NCI-H524 treated with DMSO at 0.1 percent for 48 hours (cell line): ENCODE measurements around the gene BRD1.
"Not testable (repeated sequence)": the region's sequence is repeated elsewhere in the genome, so short reads cannot be mapped to it uniquely, and the experiment has no call there.

ENCODE experiments used
- DNase-seq: peaks from one replicate; lab custom pipeline; 2025; lab: John Stamatoyannopoulos, UW

Gene BRD1

DNA sequence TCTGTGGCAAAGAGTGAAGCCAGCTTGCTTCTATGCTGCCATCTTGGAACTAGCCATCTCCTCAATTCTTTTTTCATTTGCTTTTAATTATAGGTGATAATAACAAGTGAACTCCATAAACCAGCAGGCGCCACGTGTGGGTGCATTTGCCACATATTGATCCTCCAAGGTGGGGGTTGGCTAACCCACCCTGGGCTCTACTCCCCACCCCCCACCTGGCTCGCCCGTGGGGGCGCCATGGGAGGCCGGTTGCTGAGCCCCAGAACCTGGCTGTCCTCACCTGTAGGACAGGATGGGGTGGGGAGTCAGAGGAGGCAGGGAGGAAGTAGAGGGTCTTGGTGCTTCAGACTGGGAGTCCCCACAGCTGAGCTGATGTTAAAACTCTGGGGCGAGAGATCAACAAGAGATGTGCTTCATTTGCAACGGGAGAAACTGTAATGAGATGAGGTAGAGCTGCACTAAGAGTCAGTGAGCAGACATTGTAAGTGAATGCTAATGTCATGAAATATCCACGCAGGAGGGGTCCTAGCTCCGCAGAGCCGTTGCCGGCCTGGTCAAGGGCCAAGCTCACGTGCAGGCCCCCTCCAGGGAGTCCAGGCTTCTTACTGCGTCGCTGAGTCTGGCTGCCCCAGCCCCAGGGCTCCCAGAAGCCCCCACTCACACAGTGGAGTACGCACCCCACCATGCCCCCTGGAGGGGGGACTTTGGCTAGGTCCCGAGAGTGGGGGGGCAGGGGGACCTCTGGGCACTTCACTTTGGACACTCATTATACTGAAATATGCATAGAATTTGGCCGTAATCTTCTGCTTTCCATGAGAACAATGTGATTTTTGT, 59.4 kb downstream of the BRD1 start:
- DNase-seq = no peak

- no peak for DNase-seq
Measured at GRCh38 chr22:49767355-49768062, 60.2 kb downstream of the BRD1 start.

DNA sequence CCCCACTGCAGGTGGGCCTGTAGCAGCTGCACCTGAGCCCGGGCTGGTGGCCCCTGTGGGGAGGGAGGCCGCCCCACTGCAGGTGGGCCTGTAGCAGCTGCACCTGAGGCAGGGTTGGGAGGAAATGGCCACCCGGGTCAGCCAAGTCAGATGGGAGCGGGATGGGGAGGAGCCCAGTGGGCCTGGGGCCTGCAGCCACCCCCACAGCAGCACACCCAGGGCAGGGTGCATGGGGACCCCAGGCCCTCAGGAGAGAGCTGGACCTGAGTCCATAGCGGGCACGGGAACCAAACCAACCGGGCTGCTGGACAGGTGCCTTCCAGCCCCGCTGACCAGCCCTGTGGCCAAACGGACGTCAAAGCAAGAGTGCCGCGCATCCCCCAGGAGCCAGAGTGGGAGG, 61.7 kb downstream of the BRD1 start:
- no peak for DNase-seq

DNA sequence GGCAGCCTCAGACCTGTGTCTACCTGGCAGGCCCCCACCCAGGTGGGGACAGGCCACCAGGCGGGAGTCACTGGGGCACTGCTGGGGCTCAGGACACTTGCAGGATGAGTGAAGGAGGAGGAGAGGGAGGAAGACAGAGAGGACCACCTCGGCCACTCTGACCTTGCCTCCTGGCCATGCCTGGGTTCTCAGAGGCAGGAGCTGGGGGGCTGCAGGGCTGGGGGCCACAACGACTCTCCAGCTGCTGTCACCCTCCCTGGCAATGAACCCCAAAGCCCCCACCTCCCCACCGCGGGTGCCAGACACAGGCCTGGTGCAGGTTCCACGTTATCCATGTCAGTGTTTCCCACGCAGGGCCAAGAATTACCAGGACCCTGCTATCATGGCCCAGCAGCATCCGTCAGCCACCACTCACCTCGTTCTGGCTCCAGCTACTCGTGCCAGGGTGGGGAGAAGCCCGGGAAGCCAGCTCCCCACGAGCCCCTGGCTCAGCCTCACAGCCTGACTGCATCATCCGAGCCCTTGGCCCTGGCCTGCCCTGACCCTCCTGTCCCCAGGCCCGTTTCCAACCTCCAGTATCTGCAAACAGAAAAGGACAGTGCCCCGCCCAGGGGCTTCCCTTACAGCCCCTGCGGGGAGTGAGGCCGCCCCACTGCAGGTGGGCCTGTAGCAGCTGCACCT, 62.4 kb downstream of the BRD1 start:
- DNase-seq = no peak

- DNase-seq = no peak
Measured at GRCh38 chr22:49764127-49764581, 63.5 kb downstream of the BRD1 start.

GRCh38 chr22:49763696-49764095, 64.0 kb downstream of the BRD1 start:
- no peak for DNase-seq

- DNase-seq = no peak
Measured at GRCh38 chr22:49763138-49763537, 64.5 kb downstream of the BRD1 start.

- DNase-seq = not testable (repeated sequence)
Measured at GRCh38 chr22:49762571-49762970, 65.1 kb downstream of the BRD1 start.

DNA sequence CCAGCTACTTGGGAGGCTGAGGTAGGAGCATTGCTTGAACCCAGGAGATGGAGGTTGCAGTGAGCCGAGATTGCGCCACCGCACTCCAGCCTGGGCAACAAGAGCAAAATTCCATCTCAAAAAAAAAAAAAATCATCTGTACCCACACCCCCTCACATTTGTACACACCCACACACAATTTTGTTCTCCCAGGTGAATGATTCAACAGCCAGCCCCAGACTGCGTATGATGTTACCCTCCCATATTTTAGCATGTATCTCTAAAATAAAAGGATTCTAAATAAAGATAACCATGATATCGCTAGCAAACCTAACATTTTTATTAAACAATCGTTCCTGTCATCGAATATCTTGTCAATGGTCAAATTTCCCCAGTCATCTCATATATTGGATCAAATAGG, 65.8 kb downstream of the BRD1 start:
- DNase-seq = no peak

DNA sequence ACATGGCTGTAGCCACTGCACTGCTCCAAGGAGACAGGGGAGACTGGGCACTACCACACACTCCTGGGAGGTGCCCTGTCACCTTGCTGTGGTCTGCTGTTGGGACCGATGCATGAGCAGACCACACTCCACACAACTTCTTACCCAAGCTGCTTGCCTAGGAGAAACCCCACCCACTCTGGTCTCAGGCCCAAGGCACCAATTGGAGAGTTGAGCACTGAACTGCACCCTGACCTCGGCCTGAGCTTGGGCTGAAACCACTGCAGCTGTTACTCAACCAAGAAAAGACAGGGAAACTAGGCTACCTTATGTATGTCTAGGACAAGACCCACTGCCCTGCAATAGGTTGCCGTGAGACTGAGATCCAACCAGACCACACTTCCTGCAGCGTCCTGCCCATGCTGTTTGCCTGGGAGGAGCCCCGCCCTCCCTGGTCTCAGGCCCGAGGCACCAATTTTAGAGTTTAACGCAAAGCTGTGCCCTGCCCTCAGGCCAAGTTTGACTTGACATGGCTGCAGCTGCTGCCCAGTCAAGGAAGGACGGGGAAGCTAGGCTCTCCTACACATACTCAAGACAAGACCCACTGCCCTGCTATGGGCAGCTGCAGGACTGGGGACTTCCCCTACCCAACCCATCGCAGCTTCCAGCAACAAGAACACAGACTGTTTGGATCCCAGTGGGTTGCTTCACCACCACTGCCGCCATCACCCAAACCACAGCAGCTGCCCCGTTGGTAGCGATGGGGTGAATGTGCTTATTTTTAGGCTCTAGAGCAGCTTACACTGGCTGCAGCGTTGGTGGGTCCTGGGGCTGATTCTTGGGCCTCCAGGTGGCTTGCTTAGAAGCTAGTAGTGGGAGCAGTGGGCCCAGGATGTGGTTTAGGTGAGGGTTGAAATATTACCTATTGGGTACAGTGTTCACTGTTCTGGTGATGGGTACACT, 66.8 kb downstream of the BRD1 start:
- no peak for DNase-seq

DNA sequence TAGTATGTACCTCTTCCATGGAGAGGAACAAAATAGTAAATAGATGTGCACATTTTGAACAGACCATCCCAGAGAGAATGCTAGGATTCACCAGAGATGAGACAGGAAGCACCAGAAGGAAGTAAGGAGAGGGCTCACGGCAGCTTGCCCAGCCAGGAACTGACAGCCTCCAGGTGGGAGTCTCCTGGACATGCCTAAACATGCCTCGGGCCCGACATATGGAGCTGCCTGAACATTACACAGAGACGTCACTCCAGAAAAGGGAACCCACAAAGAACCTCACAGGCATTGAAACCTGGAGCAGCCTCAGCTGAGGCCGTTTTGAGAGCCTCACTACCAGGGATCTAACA, 67.4 kb downstream of the BRD1 start:
- DNase-seq = no peak

DNA sequence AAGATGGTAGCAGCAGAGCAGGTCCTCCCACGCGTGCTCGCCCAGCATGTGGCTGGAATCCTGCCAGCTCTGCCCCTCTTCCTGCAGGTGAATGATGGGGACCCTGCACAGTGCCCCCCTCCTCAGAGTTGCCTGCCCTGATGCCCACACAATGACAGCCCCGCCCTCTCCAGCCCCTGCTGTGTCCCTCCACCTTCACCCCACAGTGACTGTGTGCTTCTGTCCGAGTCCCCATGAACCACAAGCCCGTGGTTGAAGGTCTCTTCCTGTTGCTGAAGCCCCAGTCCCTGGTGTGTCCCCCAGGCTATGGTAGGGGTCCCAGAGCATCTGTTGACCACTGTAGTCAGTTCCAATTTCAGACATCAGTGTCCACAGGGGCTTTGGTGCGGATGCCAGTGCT, 71.0 kb downstream of the BRD1 start:
- no peak for DNase-seq

- no peak for DNase-seq
Measured at GRCh38 chr22:49756201-49756600, 71.5 kb downstream of the BRD1 start.

GRCh38 chr22:49755631-49756001, 72.1 kb downstream of the BRD1 start:
- no peak for DNase-seq

DNA sequence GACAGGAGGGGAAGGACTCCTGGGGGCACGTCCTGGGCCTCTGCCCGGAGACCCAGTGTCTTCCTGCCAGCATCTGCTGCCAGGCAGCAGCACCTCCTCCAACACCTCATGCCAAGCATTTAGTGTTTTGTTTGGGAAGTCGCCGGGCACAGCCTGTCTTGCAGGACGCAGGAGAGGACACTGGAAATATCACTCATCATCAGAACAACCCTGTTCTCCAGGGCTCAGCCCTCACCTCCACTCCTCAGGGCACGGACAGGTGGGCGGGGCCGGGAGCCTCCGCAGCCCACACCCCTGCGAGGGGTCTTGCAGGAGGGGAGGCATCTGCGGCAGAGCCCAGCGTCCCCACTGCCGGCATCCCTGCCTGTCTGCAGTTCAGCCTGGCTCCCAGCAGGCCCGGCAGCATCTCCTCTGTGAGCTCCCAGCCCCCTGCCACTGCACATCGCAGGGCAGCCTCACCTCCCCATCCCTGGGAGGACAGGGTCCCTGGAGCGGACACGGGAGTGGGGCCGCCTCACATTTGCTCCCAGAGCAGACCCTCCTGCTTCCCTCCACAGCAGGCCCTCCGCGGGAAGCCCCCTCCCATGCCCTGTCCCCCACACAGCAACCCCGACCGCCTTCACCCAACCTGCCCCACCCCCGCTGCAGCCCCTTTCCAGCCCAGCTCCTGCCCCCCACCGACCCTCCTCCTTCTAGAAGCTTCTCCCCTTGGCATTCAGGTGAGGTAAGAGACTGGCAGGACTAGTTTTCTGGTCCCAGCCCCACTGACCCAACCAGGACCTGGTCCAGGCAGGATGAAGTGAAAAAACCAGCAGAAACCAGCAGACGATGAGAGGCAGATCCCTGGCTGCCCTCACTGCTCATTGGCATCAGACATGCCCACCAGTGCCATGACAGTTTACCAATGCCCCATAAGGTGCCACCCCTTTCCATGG, 72.7 kb downstream of the BRD1 start:
- DNase-seq = no peak

DNA sequence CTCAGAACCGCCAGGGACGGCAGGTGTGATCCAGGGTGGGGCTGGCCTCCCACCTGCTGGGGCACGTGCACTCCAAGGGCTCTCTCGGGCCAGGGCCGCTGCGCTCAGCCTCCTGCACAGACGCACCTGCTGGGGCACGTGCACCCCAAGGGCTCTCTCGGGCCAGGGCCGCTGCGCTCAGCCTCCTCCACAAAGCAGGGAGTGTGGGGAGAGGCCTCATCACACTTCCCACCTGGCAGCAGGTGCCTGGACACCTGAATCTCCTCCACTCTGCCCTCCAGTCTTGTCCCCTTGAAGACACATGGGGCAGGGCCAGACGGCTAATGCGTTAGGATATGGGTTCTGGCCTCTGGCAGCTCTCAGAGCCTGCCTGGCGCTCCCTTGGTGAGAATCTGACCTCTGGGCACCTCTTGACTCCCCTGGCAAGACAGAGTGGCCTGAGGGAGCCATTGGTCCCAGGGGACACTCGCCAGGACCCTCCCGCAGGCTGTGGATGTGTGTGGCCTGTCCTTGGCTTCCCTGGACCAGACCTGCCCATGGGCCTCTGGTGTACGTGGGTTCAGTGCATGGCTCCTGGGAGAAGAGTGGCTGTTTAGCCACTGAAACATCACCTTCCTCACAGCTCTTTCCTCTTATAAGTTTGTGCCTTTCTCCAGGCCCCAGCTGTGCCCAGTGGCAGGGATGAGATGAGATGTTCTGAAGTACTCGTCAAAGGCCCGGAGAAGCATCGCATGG, 73.5 kb downstream of the BRD1 start:
- no peak for DNase-seq

- no peak for DNase-seq
Measured at GRCh38 chr22:49753276-49753890, 74.3 kb downstream of the BRD1 start.

- no peak for DNase-seq
Measured at GRCh38 chr22:49752598-49753091, 75.0 kb downstream of the BRD1 start.

DNA sequence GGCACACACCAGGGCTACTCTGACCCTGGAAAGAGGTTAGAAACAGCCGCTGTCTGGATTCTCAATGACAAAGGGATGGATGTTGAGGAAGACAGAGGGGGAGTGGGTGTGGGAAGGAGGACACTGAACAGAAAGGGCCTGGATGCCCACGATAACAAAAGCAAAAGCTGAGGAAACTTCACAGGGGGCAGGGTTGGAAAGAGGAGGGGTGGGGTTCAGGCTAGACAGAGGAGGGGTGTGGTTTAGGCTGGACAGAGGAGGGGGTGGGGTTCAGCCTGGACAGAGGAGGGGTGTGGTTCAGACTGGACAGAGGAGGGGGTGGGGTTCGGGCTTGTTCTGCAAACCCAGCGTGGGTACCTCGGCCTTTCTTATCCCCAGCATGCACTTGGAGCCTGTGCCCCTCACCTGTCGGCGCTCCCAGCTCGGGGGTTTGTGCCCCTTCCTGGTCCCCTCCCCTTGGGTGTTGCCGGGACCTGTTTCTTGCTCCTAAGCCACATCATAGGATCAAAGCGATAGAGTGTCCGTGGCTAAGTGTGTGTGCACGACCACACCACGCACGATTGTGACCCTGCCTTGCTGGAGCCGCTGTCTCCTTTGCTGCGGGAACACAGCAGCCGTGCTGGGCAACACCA, 75.6 kb downstream of the BRD1 start:
- no peak for DNase-seq
